DLD1 (cell line): ENCODE measurements around the gene LAMP1.
"Not testable (repeated sequence)": the region's sequence is repeated elsewhere in the genome, so short reads cannot be mapped to it uniquely, and the experiment has no call there.

Experiments
- in situ Hi-C: cut with HindIII; loops from 2 replicates; pipeline ENCODE4 v1.10.0; 2017; ENCODE audit warnings: low sequenced_read_pairs

Gene LAMP1

GRCh38 chr13:113295776-113296175 is 1.3 kb upstream of the LAMP1 start:
- in situ Hi-C loops: no loop called here

- in situ Hi-C loops: no loop called here
Measured at GRCh38 chr13:113297370-113298042, 467 bp downstream of the LAMP1 start.

- in situ Hi-C loops: no loop called here
Measured at GRCh38 chr13:113298043-113298945, 1.3 kb downstream of the LAMP1 start.

GRCh38 chr13:113299951-113300350 is 2.9 kb downstream of the LAMP1 start:
- in situ Hi-C loops: no loop called here

- in situ Hi-C loops: no loop called here
Measured at GRCh38 chr13:113302986-113303385, 5.9 kb downstream of the LAMP1 start.

- in situ Hi-C loops: no loop called here
Measured at GRCh38 chr13:113304121-113304520, 7.1 kb downstream of the LAMP1 start.

GRCh38 chr13:113305208-113305607 is 8.2 kb downstream of the LAMP1 start:
- in situ Hi-C loops: no loop called here

GRCh38 chr13:113307491-113307890 is 10.5 kb downstream of the LAMP1 start:
- in situ Hi-C loops: no loop called here

GRCh38 chr13:113309473-113309872 is 12.4 kb downstream of the LAMP1 start:
- in situ Hi-C loops: no loop called here

GRCh38 chr13:113314112-113314511 is 17.1 kb downstream of the LAMP1 start:
- in situ Hi-C loops: not testable (repeated sequence)

- in situ Hi-C loops: not testable (repeated sequence)
Measured at GRCh38 chr13:113314895-113315470, 17.9 kb downstream of the LAMP1 start.

- in situ Hi-C loops: no loop called here
Measured at GRCh38 chr13:113315992-113316391, 19.0 kb downstream of the LAMP1 start.

GRCh38 chr13:113317031-113317430 is 20.0 kb downstream of the LAMP1 start:
- in situ Hi-C loops: no loop called here

- in situ Hi-C loops: no loop called here
Measured at GRCh38 chr13:113318956-113319355, 21.9 kb downstream of the LAMP1 start.

GRCh38 chr13:113319371-113319770 is 22.3 kb downstream of the LAMP1 start:
- in situ Hi-C loops: no loop called here

GRCh38 chr13:113320226-113320875 is 23.3 kb downstream of the LAMP1 start:
- in situ Hi-C loops: no loop called here

- in situ Hi-C loops: no loop called here
Measured at GRCh38 chr13:113321546-113321945, 24.5 kb downstream of the LAMP1 start.

- in situ Hi-C loops: no loop called here
Measured at GRCh38 chr13:113322043-113322461, 25.0 kb downstream of the LAMP1 start.

GRCh38 chr13:113322890-113323651 is 26.0 kb downstream of the LAMP1 start:
- in situ Hi-C loops: no loop called here

- in situ Hi-C loops: no loop called here
Measured at GRCh38 chr13:113323869-113324268, 26.8 kb downstream of the LAMP1 start.
